ENCODE data around the gene ADAMTS9.

The ADAMTS9 gene

GRCh38 chr3:64612916-64613526 is 74.8 kb downstream of the ADAMTS9 start:
- no peak for DNase-seq

DNA sequence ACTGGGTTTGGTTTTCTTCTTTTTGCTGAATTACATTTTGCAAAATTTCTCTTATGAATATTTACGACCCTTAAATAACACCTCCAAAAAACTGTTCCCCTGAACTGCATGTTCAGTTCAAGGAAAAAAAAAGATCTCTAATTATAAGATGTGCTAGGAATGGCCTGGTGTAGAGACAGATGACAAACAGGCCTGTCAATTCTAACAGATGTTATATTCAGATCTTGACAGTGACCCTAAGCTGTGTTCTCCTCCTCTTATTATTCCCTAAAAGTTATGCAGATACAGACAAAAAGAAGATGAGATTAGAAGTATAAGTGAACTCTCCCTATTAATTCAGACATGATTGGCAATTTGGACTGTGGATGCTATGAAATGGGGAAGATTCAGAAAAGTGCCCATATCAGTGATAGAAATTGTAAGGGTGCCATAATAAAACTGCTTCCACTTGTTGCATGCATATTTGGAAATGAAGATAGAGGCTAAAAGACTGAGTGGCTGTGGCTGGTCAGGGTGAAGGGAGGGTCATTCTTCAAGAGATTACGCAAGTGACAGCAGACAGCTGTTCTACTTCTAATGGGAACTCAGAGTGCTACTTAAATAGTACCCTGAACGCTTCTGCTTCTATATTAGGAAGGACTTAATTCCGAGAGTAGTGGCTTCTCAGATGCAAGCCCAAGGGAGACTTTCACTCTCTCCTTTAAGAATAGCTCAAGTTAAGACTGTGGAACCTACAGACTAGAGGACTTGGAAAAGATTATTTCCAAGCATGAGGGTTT is 75.5 kb downstream of the ADAMTS9 start:
- DNase-seq: no peak

DNA sequence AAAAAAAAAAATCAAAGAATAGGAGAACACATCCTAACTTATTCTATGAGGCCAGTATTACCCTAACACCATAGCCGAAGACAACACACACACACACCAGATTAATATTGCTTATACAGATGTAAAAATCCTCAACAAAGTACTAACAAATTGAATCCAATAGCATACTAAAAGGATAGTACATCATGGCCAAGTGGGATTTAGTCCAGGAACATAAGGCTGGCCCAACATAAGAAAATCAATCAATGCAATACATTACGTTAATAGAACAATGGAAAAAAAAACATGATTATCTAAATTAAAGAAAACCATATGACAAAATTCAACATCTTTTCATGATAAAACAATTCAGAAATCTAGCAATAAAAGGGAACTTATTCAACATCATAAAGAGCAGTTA is 79.1 kb downstream of the ADAMTS9 start:
- DNase-seq: no peak

DNA sequence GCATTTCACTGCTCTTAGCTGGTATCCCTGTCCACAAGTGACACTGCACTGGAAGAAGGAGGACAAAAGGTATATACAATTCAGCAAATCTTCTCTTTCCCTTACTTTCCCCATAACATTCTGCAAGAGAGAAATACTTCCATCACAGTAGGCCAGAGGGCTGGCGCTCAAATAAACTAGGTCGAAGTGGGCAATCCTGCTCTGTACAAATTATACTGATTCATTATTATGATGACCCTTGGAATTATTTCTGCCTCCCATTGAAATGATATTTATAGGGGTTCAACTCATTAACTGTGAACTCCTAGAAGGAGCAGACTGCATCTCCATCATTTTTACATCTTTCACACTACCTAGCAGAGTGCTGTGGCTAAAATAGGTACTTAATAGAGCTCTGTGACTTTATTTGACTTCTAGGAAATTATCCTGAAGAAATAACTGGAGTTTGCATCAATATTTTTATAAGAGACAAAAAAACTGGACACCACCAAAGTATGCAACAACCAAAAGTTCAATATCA is 80.7 kb downstream of the ADAMTS9 start:
- DNase-seq: no peak

DNA sequence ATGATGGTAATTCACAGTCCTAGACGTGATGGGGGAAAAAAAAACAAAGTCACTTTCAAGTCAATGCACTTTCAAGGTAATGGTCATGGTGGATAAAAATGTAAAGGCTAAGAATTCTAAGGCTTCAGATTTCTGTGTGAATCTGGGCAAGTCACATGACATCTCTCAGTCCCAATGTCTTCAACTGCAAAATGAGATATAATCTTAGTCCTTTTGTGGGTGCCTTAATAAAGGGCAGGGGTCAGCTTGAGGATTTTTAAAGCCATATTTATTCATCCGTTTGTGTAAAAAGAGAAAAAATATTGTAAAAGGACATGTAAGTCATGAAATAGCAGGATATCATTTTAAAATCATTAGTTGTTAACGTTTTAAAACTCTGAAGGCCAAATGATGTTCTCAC is 83.5 kb downstream of the ADAMTS9 start:
- DNase-seq: no peak

DNA sequence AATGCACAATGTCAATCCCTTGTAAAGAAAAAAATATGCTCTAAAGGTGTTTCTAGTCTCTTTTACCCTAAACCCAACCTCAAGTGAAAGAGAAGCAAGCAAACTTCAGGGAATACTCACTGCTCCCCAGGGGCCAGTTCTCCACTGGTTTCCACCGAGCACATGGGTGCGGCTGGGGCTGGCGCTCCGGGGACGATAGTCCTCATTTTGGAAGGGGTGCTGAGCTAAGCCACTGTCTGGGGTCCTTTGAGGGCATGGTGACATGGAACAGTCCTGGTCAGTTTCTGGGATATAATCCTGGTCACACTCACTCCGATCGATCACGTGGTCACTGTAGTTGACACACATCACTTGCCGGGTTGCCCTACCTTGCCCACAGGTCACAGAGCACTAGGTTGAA is 86.0 kb downstream of the ADAMTS9 start:
- DNase-seq: no peak

DNA sequence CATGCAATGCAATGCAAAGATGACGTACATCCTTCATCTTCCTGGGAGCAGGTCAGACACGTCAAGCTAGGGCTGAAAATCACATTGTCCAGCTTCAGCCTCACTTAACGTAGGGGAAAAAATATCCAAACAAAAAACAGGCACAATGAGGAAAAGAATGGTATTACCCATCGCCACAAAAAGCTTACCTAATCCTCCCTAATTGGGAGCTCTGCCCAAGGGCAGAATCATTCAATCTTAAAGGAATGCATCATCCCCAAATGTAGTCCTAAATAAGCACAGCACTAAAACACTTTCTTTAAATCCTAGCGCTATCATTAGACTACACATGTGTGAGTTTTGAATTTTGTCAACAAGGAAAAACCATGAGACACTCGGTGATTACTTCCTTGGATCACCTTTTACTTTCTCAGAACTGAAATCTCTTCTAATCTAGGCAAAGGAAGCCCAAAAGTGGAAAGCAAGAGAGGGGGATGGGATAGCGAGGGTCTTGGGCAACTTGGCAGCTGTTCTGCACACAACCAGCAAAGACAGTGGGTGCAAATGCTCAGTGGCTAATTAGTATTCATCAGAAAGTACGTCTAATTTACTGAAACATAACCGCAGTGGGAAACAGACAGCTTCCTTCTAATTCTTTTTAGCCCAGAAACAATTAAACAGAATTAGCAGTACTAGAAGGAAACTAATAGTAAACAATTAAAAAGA is 87.4 kb downstream of the ADAMTS9 start:
- no peak for DNase-seq

DNA sequence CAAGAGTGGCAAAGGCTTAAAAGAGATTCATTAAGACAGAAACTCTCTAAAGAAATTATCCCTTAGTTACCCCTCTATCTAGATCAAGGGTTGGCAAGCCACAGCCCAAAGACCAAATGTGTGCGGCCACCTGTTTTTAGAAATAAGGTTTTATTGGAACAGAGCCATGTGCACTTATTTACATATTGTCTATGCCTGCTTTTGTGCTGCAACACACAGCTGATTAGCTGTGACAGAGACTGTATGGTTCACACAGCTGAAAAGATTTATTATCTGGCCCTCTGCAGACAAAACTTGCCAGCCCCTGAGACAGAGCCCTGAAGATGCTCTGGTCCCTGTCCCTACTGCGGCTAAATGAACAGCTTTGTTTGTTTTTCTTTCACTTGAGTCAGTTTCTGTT is 88.1 kb downstream of the ADAMTS9 start:
- DNase-seq: no peak

DNA sequence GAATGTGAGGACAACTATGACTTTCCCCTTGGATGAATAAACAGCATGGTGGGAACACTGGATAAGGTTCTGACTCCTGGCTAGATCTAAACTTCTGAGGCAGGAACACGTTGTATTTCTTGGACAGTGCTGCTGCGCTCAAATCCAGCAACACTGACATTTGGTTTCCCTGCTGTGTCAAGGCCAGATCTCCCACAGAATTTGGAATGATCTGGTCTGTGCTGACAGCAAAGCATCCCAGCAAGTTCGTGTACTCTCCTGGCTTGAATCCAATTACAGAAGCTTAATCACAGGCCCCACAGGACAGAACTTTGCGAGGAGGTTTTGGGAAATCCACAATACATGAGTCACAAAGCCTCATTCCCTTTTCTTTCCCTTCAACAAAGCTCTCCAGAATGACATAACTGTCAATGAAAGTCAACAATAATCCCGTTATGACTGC is 92.5 kb downstream of the ADAMTS9 start:
- DNase-seq: no peak

- no peak for DNase-seq
These were observed 93.7 kb downstream of the ADAMTS9 start for GRCh38 chr3:64594134-64594533.

GRCh38 chr3:64593350-64593749 is 94.5 kb downstream of the ADAMTS9 start:
- no peak for DNase-seq

DNA sequence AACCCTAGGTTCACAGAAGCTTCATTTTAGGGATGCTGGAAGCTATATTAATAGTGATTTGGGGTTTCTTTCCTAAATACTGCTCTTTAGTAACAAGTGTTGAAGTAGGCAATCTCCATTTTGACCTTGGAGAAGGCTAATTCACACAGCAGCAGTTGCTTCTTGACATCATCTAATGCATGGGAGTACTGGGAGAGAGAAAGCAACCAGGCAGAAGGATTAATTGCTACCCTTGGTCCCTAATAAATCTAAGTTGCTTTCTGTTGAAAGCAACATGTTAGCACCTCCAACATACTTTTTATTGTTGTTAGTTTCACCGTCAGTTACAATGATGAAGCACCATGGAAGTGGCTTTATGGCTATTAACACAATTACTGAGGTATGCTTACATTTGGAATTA is 96.2 kb downstream of the ADAMTS9 start:
- DNase-seq: no peak

- DNase-seq: no peak
These were observed 99.4 kb downstream of the ADAMTS9 start for GRCh38 chr3:64588380-64588779.

GRCh38 chr3:64586952-64587351 is 100.8 kb downstream of the ADAMTS9 start:
- DNase-seq: no peak

DNA sequence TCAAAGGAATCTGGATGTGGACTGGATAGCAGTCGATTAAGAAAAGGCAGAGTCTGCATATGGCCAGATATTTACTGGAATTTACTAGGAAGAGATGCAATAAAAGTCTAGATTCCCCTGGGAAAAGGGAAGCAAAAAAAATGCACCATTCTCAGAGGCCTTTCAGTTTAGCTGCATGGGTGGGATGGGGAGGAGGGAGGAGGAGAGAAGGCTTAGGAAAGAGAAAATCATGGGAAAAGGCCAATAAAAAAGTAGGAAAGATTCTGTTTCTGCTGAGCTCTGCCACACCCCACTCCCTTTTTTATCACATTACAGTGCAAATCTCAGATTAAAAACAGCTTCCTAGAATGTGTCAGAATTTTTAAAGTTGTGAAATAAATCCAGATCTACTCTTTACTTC is 103.6 kb downstream of the ADAMTS9 start:
- DNase-seq: no peak

DNA sequence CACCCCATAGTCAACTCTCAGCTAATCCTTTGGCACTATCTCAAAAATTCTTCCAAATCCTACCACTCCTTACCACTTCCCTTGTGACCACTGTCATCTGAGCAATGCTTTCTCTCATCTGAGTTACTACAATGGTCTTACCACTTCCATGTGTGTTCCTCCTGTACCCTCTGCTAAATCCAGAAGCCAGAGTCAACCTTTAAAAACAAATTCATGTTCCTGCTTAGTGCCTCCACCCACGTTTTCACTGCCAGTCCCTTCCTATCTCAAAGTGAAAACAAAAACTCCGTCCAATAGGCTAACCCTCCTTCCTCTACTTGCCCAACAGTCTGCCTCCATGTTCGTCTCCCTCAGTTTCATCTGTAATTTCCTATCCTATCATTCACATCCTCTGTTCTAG is 109.0 kb downstream of the ADAMTS9 start:
- no peak for DNase-seq

- no peak for DNase-seq
These were observed 109.6 kb downstream of the ADAMTS9 start for GRCh38 chr3:64578062-64578770.

- no peak for DNase-seq
These were observed 111.5 kb downstream of the ADAMTS9 start for GRCh38 chr3:64576211-64576775.

- DNase-seq: no peak
These were observed 112.5 kb downstream of the ADAMTS9 start for GRCh38 chr3:64575211-64575844.

DNA sequence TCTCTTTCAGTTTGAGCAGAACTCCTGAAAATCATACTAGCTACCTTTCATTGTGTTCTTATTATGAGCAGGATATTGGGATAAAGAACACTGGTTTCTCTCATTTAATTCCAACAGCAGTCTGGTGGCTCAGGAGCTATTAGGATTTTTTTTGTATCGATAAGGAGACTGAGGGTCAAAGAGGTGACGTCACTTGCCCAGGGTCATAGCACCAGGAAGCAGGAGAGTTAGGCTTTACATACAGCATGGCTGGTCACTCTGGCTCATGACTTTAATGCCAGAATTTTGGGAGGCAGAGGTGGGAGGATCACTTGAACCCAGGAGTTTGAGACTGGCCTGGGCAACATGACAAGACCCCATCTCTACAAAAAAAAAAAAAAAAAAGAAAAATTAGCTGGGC is 113.6 kb downstream of the ADAMTS9 start:
- DNase-seq: no peak

GRCh38 chr3:64571982-64572381 is 115.8 kb downstream of the ADAMTS9 start:
- DNase-seq: no peak

DNA sequence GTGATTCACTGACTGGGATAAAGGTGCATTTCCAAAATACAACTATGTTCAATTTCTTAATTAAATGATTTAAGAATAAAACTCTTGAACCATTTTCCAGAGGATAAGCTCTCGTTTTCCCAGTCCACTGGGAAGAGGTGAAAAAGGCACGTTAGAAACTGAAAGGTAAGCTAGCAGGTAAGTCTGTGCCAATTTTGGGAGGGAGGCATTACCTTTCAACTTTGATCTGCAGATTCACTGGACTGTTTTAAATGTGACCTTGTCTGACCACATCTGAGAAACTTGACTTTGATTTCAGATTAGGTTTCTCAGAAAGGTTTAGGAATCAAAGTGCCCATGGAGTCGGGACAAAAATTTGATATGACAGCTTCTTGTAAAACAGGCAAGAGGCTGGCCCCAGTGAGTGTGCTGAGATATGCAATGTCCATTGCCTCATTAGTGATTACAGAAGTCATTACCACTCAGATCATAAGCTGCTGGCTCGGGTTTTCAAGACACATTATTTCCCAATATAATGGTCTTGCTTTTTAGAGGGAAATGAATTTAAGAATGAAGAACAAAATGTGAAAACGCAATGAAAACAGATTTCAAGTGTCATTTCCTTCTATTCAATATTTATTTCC is 118.8 kb downstream of the ADAMTS9 start:
- DNase-seq: no peak
